ENCODE results near the gene BCL10.

DNA sequence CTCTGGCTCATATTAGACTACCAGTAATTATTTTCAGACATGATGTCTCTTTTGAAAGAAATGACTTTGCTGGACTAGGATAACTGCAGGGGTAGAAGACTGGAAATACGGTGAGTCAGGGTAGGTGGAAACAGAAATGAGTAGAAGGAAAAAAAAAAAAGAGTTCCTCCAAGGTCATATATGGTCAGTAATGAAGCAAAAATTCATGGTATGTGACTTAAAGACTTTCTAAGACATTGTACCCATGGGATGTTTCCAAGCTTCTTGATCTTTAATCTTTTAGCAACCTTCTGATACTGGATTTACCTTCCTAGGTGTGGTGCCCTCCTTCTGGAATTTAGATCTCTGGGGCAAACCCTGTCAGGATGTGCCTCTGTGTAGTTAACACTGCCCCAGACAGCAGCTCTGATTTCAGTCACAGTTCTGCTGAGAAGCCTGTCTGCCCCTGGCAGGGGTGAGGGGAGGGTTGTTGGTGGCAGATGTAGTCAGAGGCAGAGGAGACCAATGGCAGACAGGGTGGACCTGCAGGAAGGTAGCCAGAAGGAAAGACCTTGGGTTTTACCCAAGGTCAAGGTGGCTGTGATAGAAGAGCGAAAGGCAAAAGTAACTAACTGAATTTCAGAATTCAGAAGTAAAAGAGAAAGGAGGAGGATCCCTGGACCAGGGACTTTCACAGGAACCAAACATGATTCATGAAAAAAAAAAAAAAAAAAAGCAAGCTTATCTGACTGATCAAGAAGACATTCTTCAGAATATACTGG is 44.1 kb upstream of the BCL10 start:
- TF ChIP-seq, protein P1, sequence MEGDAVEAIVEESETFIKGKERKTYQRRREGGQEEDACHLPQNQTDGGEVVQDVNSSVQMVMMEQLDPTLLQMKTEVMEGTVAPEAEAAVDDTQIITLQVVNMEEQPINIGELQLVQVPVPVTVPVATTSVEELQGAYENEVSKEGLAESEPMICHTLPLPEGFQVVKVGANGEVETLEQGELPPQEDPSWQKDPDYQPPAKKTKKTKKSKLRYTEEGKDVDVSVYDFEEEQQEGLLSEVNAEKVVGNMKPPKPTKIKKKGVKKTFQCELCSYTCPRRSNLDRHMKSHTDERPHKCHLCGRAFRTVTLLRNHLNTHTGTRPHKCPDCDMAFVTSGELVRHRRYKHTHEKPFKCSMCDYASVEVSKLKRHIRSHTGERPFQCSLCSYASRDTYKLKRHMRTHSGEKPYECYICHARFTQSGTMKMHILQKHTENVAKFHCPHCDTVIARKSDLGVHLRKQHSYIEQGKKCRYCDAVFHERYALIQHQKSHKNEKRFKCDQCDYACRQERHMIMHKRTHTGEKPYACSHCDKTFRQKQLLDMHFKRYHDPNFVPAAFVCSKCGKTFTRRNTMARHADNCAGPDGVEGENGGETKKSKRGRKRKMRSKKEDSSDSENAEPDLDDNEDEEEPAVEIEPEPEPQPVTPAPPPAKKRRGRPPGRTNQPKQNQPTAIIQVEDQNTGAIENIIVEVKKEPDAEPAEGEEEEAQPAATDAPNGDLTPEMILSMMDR (IDR thresholded peaks at IDR 0.05) = no peak
- no peak for TF ChIP-seq POLR2A (IDR thresholded peaks at IDR 0.05; ENCODE audit: low read depth)
- no peak for TF ChIP-seq EP300 (IDR thresholded peaks at IDR 0.05)
- TF ChIP-seq POLR2AphosphoS5 (IDR thresholded peaks at IDR 0.05) = no peak

Data from esophagus muscularis mucosa (tissue), 4 donors.